SIG-M5 (cell line): ENCODE data around the gene CORO2B.
"Not testable (repeated sequence)": the region's sequence is repeated elsewhere in the genome, so short reads cannot be mapped to it uniquely, and the experiment has no call there.

ENCODE experiments used
- DNase-seq: peaks from one replicate; lab custom pipeline; 2025; lab: John Stamatoyannopoulos, UW

Gene CORO2B

DNA sequence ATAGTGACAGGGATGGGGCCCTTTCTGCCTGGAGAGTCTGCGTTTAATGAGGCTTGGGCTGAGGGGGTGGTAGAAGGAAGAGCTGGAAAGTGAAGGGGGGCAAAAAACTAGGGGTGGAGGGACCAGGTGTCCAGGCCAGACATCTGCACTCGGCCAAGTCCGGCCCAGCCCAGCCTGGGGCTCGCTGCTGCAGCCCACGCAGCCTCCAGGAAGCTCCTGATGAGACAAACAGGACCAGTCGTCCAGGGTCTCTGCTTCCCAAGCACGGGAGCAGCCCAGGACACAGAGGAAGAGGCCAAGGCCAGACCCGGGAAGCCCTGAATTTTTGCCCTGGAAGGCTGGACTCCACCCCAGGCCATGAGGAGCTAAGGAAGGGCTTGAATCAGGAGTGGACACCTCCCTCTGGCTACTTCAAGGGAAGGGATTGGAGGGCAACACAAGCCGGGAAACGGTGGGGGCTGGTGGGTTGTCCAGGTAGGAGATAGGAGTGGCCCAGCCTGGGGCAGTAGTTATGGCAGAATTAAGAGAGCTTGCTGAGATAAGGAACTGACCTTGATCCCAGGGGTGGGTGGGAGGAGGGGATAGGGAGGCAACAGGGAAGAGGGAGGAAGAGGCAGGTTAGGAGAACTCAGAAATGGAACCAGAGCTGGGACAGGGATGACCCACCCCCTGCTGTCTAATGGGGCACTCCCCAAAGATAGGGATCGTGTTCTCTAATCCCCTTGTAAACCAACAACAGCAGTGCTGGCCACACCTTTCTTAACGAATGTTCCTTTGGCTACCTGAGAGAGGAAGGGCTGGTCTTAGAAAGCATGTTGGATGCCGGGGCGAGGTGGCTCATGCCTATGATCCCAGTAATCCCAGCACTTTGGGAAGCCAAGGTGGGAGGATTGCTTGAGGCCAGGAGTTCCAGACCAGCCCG, 152.4 kb downstream of the CORO2B start:
- DNase-seq: no peak

DNA sequence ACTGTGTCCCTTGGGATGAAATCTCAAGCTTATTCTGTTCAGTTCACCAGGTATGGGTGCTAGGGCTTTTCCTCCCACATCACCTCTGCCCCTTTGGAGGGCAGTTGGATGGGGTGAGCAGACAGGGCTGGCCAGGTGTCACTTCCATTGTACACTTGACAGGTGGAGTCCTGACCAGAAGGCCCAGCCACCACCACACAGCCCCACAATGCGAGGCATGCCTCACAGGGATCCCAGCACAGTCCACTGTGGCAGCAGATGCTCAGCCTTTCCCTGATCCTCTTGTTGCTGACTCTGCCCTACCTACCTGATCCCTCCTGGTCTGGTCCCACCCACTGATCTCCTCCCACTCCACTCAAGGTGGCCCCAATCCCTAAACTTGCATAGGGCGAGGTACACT, 153.7 kb downstream of the CORO2B start:
- no peak for DNase-seq

GRCh38 chr15:68733666-68734065, 154.9 kb downstream of the CORO2B start:
- no peak for DNase-seq

- no peak for DNase-seq
Measured at GRCh38 chr15:68734352-68734751, 155.6 kb downstream of the CORO2B start.

- no peak for DNase-seq
Measured at GRCh38 chr15:68734881-68735280, 156.1 kb downstream of the CORO2B start.

- DNase-seq: no peak
Measured at GRCh38 chr15:68735610-68736009, 156.8 kb downstream of the CORO2B start.

DNA sequence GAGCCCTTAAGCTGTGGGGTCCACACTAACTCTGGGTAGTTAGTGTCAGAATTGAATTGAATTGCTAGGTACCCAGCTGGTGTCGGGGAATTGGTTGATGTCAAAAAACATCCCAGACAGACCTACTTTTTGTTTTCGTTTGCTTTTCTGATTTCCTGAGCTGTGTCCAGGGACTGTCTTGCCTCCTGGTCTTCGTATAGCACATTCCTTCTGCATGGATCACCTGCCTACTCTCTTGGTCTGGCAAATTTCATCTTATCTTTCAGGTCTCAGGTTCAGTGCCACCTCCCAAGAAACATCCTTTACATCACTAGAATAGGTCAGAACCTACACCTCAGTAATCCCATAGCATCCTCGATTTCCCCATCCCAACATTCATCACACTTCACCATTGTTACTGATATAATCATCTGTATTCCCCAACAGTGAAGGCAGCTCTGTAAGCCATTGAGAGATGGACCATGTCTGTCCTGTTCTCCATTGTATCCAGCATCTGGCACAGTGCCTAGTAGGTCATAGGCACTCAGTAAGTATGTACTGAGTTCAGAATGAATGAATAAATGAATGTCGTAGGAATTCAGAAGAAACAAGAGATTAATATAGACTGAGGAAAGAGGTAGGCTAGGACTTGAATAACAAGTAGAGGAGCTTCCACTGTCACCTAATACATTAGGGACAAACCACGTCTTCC, 160.7 kb downstream of the CORO2B start:
- DNase-seq: no peak

GRCh38 chr15:68743256-68743655, 164.5 kb downstream of the CORO2B start:
- no peak for DNase-seq

DNA sequence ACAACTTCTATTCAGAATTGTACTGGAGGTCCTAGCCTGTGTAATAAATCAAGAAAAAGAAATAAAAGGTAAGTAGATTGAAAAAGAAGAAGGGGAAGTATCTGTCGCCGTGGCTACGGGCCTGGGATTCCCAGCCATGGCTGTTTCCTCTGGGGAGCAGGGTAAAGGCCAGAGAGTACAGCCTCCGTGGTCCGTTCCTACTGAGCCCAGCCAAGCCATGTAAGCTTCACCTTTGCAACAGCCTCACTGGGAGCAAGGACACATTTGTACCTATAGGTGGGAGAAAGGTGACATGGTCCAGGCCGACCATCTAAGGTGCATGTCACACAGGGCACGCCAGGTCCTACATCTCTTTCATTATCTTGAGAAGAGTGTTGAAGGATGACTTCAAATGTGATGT, 170.6 kb downstream of the CORO2B start:
- DNase-seq: no peak

DNA sequence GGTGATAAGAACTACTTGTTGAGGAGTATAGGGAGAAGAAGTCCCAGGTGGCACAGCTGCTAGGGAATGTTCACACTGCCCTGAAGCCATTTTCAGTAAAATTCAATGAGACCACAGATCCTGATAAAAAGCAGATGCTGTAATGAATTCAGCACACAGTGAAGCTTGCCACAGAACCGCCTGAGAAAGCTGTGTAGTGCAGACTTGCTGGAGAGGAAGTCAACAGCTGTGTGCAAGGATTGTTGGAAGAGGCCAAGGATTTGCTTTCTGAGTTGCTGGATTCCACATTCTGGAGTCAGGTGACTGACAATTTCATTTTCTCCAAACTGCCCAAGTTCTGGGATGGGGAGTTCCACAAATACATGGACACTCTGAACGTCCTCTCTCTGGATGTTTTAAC, 171.0 kb downstream of the CORO2B start:
- no peak for DNase-seq

GRCh38 chr15:68751622-68752021, 172.8 kb downstream of the CORO2B start:
- DNase-seq: no peak

- DNase-seq: no peak
Measured at GRCh38 chr15:68755731-68756130, 176.9 kb downstream of the CORO2B start.

DNA sequence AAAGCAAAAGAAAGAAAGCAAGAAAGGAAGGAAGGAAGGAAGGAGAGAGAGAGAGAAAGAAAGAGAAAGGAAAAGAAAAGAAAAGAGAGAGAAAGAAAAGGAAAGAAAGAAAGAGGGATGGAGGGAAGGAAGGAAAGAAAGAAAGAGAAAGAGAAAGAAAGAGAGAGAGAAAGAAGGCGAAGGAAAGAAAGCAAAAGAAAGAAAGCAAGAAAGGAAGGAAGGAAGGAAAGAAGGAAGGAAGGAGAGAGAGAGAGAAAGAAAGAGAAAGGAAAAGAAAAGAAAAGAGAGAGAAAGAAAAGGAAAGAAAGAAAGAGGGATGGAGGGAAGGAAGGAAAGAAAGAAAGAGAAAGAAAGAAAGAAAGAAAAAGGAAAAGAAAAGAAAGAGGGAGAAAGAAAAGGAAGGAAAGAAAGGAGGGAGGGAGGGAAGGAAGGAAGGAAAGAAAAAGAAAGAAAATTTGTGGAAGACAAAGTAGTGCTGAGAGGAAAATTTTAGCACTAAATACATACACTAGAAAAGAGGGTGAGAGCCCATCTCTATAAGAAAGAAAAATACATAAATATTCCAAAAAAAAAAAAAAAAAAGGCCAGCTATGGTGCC, 181.3 kb downstream of the CORO2B start:
- not testable (repeated sequence) for DNase-seq

DNA sequence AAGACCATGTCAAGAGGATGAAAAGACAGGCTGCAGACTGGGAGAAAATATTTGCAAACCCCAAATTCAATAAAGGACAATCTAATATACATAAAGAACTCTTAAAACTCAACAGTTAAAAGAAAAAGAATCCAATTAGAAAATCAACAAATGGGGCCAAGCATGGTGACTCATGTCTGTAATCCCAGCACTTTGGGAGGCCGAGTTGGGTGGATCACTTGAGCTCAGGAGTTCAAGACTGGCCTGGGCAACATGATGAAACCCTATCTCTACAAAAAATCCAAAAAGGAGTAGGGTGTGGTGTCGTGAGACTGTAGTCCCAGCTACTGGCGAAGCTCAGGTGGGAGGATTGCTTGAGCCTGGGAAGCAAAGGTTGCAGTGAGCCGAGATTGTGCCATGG, 184.3 kb downstream of the CORO2B start:
- no peak for DNase-seq

DNA sequence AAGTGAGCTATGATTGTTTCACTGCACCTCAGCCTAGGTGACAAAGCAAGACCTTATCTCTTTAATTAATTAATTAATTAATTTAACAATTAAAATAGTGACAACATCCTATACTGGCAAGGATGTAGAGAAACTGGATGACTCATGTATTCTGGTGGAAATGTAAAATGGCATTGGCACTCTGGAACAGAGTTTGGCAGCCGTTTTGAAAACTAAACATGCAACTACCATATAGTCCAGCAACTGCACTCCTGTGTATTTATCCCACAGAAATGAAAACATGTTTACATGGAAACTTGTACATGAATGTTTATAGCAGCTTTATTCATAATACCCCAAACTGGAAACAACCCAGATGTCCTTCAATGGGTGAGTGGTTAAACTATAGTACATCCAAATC, 185.3 kb downstream of the CORO2B start:
- DNase-seq: no peak

DNA sequence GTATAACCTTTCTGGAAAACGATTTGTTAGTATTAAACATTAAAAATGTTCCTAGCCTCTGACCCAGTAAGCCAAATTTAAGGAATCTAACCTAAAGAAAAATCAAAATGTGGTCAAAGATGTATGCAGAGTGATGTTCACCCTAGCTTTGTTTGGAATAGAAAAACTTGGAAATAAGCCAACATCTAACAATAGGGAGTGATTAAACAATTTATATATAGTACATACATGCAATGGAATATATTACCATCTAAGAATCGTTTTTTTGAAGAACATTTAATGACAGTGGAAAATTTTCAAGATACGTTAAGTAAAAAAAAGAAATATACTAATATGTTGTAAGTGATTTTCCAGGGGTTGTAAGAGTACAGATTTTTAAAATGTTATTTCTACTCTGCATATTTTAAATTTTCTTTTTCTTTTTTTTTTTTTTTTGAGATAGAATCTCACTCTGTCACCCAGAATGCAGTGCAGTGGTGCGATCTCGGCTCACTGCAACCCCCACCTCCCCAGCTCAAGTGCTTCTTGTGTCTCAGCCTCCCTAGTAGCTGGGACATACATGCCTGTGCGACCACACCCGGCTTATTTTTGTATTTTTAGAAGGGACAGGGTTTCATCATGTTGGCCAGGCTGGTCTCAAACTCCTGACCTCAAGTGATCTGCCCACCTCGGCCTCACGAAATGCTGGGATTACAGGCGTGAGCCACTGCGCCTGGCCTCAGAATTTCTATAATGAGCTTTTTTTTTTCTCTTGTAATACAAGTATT, 187.0 kb downstream of the CORO2B start:
- no peak for DNase-seq

DNA sequence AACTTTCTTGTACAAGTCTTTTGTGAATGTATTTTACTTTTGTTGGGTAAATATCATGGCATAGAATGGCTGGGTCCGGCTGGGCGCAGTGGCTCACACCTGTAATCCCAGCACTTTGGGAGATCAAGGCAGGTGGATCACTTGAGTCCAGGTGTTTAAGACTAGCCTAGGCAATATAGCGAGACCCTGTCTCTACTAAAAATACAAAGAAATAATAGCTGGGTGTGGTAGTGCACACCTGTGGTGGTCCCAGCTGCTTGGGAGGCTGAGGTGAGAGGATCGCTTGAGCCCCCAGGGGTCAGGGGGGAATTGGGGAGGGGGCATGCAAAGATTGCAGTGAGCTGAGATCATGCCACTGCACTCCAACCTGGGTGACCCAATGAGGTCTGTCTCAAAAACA, 189.0 kb downstream of the CORO2B start:
- DNase-seq: no peak

- DNase-seq: no peak
Measured at GRCh38 chr15:68768321-68768720, 189.5 kb downstream of the CORO2B start.

DNA sequence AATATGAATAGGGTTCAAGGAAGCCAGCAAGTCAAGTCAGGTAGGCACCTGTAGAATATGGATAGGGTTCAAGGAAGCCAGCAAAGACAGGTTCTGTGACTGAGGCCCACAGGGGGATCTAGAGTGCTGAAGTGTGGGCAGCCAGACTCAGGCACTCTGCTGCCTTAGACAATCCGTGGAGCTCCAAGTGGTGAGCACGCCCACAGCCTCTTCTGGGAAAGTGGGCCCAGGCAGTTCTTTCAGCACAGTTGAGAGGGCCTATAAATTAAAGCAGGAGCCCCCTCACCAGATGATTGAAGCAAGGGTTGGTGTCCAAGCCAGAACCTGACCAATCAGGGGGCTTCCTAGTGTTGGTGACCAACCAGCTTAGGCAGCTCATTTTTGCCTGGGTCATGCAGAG, 190.9 kb downstream of the CORO2B start:
- DNase-seq: no peak

DNA sequence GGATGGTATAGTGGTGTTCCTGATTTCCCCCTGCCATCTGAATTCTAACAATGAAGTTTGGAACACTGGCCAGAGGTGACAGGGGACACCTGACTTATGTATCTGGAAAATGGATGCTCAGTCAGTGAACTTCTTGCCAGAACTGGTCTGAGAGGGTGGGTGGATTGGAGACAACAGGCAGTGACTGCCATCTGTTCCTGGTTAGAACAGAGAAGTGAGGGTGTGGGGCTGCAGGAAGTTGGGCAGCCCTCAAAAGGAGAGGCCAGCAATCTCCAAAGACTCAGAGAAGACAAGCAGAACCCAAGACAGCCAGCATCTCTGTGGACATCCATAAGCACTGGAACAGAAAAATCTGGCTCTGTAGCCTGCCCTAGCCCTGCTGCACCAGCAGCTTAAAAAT, 191.4 kb downstream of the CORO2B start:
- DNase-seq: no peak

GRCh38 chr15:68773036-68773435, 194.2 kb downstream of the CORO2B start:
- DNase-seq: no peak

GRCh38 chr15:68774120-68774519, 195.3 kb downstream of the CORO2B start:
- DNase-seq: no peak
